ENCODE measurements around the gene IQCK.

IQCK gene

DNA sequence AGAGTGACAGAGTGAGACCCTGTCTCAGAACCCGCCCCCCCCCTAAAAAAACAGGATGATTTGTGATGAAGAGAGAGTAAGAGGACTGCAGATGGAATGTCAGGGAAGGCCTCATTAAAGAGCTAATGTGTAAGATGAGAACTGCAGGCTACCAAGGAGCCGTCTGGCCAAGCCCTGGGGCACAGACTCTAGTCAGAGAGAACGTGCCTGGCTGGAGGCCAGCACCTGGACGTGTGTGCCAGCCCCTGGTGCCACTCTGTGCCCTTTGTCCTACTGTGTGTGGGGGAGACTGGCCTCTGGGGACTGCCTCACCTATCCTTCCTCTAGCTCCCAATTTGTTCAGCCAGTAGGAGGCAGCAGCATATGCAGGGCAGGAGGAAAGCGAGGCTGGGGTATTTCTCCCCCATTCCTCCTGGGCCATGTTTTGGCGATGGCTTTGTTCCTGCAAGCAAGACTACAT is 37.2 kb upstream of the IQCK start:
- H3K27me3 ChIP-seq = no peaks in the 10 kb centered on the region
- H3K9me3 ChIP-seq = no peaks in the 10 kb centered on the region
- no peak overlapping the region for H3K4me3 ChIP-seq (ENCODE audit: low read depth, low read length)
- H3K36me3 ChIP-seq = peaks cover 17% of the 10 kb centered on the region
- TF ChIP-seq, protein P1, sequence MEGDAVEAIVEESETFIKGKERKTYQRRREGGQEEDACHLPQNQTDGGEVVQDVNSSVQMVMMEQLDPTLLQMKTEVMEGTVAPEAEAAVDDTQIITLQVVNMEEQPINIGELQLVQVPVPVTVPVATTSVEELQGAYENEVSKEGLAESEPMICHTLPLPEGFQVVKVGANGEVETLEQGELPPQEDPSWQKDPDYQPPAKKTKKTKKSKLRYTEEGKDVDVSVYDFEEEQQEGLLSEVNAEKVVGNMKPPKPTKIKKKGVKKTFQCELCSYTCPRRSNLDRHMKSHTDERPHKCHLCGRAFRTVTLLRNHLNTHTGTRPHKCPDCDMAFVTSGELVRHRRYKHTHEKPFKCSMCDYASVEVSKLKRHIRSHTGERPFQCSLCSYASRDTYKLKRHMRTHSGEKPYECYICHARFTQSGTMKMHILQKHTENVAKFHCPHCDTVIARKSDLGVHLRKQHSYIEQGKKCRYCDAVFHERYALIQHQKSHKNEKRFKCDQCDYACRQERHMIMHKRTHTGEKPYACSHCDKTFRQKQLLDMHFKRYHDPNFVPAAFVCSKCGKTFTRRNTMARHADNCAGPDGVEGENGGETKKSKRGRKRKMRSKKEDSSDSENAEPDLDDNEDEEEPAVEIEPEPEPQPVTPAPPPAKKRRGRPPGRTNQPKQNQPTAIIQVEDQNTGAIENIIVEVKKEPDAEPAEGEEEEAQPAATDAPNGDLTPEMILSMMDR (IDR thresholded peaks at IDR 0.05; ENCODE audit: low read depth, low read length) = no peak; the same call in 1 of the 2 replicates
- no peak for DNase-seq
- no peaks in the 10 kb centered on the region for H3K4me1 ChIP-seq

DNA sequence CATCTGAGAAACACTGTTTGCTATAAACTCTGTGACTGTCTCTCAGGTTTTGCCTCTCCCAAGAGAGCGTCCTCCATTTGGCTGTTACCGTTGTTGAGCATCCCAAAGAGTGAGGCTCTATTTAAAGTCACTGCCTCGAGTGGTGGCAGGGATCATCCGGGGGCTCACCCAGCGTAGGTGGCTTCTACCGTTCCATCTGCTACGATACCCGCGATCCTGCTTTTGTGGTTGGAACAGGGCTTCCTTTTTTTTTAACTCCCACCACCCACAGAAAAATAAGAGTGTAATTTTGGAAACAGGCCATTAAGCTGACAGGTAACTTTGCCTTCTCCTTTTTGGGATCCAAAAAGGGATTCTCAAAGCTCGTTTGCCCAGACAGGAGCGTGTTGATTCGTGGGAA is 36.4 kb upstream of the IQCK start:
- H3K4me1 ChIP-seq = no peaks in the 10 kb centered on the region
- TF ChIP-seq, protein P1 (IDR thresholded peaks at IDR 0.05; ENCODE audit: low read depth, low read length) = no peak

DNA sequence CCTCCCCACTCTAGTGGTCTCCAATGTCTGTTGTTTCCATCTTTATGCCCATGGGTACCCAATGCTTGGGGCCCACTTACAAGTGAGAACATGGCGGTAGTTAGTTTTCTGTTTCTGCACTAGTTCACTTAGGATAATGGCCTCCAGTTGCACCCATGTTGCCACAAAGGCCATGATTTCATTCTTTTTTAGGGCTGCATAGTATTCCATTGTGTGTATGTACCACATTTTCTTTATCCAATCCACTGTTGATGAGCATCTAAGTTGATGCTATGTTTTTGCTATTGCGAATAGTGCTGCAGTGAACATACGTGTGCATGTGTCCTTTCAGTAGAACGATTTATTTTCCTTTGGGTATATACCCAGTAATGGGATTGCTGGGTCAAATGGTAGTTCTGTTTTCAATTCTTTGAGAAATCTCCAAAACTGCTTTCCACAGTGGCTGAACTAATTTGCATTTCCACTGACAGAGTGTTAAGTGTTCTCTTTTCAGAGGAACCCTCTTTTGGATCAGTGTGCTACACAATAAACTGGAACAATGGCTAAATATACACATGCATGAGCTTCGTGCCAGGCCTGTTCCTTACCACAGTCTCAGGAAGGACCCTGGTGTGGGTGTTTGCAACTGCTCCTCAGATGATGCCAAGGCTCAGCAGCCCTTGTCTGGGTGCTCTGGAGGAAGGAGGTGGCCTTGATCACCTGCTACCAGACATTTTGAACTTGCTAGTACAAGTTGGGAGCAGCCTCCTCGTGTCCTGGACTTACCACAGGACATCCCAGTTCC is 34.4 kb upstream of the IQCK start:
- Histone ChIP-seq H3K27me3 (no peaks in the 10 kb centered on the region), H3K9me3 (no peaks in the 10 kb centered on the region), H3K36me3 (peaks cover 20% of the 10 kb centered on the region), H3K4me3 (ENCODE audit: low read depth, low read length) (no peak overlapping the region), H3K4me1 (no peaks in the 10 kb centered on the region)
- DNase-seq = no peak
- TF ChIP-seq, protein P1 (IDR thresholded peaks at IDR 0.05; ENCODE audit: low read depth, low read length) = no peak

More for the DNA sequence above, 36.4 kb upstream of the IQCK start:
- DNase-seq = no peak
- H3K4me3 ChIP-seq (ENCODE audit: low read depth, low read length) = no peak overlapping the region
- no peaks in the 10 kb centered on the region for H3K27me3 ChIP-seq
- no peaks in the 10 kb centered on the region for H3K9me3 ChIP-seq
- H3K36me3 ChIP-seq = peaks cover 17% of the 10 kb centered on the region

DNA sequence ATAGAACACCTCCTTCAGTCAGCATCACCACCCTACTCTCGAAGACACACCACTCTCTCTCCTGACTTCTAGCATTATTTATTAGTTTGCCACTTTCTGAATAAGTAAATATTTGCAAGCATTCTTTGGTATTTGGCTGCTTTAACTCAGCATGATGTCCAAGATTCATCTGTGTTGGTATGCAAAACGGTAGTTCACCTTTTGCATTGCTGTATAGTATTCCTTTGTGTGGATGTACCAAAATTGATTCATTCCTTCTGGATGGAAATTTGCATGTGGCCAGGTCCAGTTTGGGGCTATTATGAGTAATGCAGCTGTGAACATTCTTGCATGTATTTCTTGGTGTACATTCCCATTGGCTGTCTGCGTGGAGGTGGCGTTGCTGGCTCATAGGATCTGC is 32.9 kb upstream of the IQCK start:
- TF ChIP-seq, protein P1 (IDR thresholded peaks at IDR 0.05; ENCODE audit: low read depth, low read length) = no peak
- Histone ChIP-seq H3K9me3 (no peaks in the 10 kb centered on the region), H3K4me3 (ENCODE audit: low read depth, low read length) (no peak overlapping the region), H3K4me1 (no peaks in the 10 kb centered on the region), H3K36me3 (peaks cover 20% of the 10 kb centered on the region), H3K27me3 (no peaks in the 10 kb centered on the region)
- DNase-seq = no peak

DNA sequence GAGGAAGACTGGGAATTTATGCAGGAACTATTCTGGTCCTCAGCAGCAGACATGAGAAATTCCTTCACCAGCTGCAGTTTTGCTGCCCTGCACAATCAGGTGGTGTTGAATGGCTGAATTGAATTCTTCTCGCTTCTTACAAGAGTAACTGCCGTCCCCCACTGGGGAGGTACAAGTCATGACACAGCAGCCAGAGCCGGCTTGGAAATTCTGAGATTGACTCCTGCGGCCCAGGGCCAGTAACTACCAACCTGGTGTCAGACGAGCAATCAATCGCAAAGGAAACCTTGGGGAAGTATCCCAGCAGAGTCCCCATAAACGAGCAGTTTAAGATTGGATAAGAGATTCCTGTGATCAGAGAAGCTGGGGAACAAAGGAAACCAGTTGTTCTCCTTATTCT is 30.8 kb upstream of the IQCK start:
- no peaks in the 10 kb centered on the region for H3K4me1 ChIP-seq
- DNase-seq = no peak
- H3K36me3 ChIP-seq = peaks cover 24% of the 10 kb centered on the region
- H3K9me3 ChIP-seq = no peaks in the 10 kb centered on the region
- TF ChIP-seq, protein P1 (IDR thresholded peaks at IDR 0.05; ENCODE audit: low read depth, low read length) = no peak
- no peaks in the 10 kb centered on the region for H3K27me3 ChIP-seq
- no peak overlapping the region for H3K4me3 ChIP-seq (ENCODE audit: low read depth, low read length)

DNA sequence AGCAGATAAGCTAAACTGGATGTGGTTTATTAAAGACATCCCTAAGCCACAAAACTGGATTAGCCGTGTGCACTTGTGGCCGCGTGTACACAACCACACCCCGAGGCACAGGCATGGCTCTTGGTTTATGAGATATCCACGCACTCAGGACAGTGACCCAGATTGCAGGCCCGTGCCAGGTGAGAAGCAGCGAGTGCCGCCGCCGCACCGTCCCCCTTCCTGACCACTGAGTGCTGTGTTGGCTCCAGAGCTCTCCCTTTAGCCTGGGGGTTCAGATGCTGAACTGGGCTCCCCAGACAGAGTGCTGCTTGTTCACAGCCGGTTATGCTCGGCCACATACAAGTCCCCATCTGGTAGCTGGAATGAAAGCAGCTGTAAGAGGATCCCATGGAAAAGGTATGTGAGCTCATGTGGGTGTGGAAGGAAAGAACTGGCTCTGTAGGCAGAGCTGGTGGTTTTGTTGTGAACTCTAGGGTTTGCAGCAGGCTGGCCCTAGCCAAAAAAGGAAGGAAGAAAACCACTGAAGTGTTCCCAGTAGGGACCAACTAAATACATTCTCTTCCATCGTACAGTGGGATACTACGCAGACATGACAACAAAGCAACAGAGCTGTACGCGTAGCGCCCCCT is 29.6 kb upstream of the IQCK start:
- TF ChIP-seq, protein P1 (IDR thresholded peaks at IDR 0.05; ENCODE audit: low read depth, low read length) = no peak
- no peaks in the 10 kb centered on the region for H3K27me3 ChIP-seq
- H3K4me1 ChIP-seq = no peaks in the 10 kb centered on the region
- peaks cover 25% of the 10 kb centered on the region for H3K36me3 ChIP-seq
- H3K4me3 ChIP-seq (ENCODE audit: low read depth, low read length) = no peak overlapping the region
- H3K9me3 ChIP-seq = no peaks in the 10 kb centered on the region
- DNase-seq = no peak

Measured in BE2C (cell line).